Measurements from ENCODE around the gene SPRED3. TPM values are rescaled to one million over a fixed set of nuclear protein-coding genes. Genes with fewer than 3 reads are reported as not detected.
A peak's percentile ranks its signal among the peaks of the same experiment; 100 is the strongest.
"Not testable (repeated sequence)": the region's sequence is repeated elsewhere in the genome, so short reads cannot be mapped to it uniquely, and the experiment has no call there.

SPRED3 gene
- polyA plus RNA-seq, 4 donors: 0.85 to 2.7 (median 1.8) TPM

DNA sequence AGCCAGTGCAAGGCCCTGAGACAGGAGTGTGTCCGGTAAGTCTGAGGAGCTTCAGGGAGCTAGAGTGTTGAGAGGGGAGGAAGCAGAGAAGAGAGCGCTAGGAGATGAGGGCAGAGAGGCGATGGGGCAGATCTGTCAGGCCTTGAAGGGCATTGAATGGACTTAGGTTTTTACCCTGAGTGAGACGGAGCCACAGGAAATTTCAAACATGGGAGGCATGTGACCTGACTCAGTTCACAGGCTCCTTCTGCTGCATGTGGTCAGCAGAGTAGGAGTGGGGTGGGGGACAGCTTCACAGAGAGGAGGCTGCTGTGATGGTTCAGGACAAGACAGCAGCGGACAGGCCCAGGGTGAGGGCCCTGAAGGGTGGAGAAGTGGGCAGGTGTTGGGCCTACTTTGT is 11.9 kb downstream of the SPRED3 start:
- peaks cover 0 to 9% (median 0%) of the 10 kb centered on the region in 3 donors for H3K36me3 ChIP-seq (ENCODE audit: control insufficient read depth in 3 of 3, insufficient read depth in 2 of 3, low read depth in 1 of 3, low read length in 3 of 3)
- H3K4me1 ChIP-seq (ENCODE audit: control insufficient read depth in 3 of 3, insufficient read depth in 2 of 3, low read depth in 1 of 3, low read length in 2 of 3): peaks cover 0 to 4% (median 0%) of the 10 kb centered on the region in 3 donors
- DNase-seq (no peak), FAIRE-seq (no peak)
- H3K9me3 ChIP-seq (ENCODE audit: control insufficient read depth in 2 of 2, insufficient read depth in 1 of 2, low read depth in 1 of 2, low read length in 1 of 2): no peaks in the 10 kb centered on the region
- peaks cover 2 to 31% (median 4%) of the 10 kb centered on the region in 3 donors for H3K27me3 ChIP-seq (ENCODE audit: control insufficient read depth in 3 of 3, insufficient read depth in 3 of 3, low read length in 3 of 3)
- no peak overlapping the region for H3K4me3 ChIP-seq (ENCODE audit: low read depth in 1 of 3, low read length in 3 of 3)
- no peak overlapping the region for H3K27ac ChIP-seq (ENCODE audit: low read depth in 1 of 3, low read length in 2 of 3)
- 74 to 90% (median 88%) methylated on average over 5 of the region's 5 CpGs for WGBS, 3 donors

DNA sequence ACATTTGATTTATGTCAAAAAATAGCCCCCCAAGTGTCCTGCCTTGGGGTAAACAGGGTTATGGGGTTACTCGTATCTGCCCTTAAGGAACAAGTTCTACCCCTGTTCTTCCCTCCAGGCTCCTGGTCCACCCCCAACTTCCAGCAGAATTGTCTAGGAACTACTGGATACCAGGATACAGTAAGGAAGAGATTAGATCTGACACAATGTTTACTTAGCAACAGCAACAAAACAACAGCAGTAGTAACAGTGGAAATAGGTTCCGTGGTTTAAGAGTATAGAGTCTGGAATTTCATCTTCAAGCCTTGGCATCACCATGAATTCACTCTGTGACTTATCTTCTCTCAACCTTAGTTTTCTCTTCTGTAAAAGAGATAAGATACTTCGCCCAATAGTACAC is 12.7 kb downstream of the SPRED3 start:
- FAIRE-seq (no peak), DNase-seq (peak in 1 of 2 donors; percentile 34)
- Histone ChIP-seq H3K9me3 (ENCODE audit: control insufficient read depth in 2 of 2, insufficient read depth in 1 of 2, low read depth in 1 of 2, low read length in 1 of 2) (no peaks in the 10 kb centered on the region), H3K36me3 (ENCODE audit: control insufficient read depth in 3 of 3, insufficient read depth in 2 of 3, low read depth in 1 of 3, low read length in 3 of 3) (peaks cover 0 to 13% (median 0%) of the 10 kb centered on the region in 3 donors), H3K27me3 (ENCODE audit: control insufficient read depth in 3 of 3, insufficient read depth in 3 of 3, low read length in 3 of 3) (peaks cover 0 to 29% (median 4%) of the 10 kb centered on the region in 3 donors), H3K4me3 (ENCODE audit: low read depth in 1 of 3, low read length in 3 of 3) (no peak overlapping the region), H3K27ac (ENCODE audit: low read depth in 1 of 3, low read length in 2 of 3) (no peak overlapping the region), H3K4me1 (ENCODE audit: control insufficient read depth in 3 of 3, insufficient read depth in 2 of 3, low read depth in 1 of 3, low read length in 2 of 3) (peaks cover 0 to 3% (median 0%) of the 10 kb centered on the region in 3 donors)
- 47 to 63% (median 53%) methylated on average over 3 of the region's 3 CpGs for WGBS, 3 donors

GRCh38 chr19:38402623-38402966 is 14.1 kb downstream of the SPRED3 start:
- H3K9me3 ChIP-seq (ENCODE audit: control insufficient read depth in 2 of 2, insufficient read depth in 1 of 2, low read depth in 1 of 2, low read length in 1 of 2): no peaks in the 10 kb centered on the region
- FAIRE-seq (no peak), DNase-seq (no peak)
- H3K36me3 ChIP-seq (ENCODE audit: control insufficient read depth in 3 of 3, insufficient read depth in 2 of 3, low read depth in 1 of 3, low read length in 3 of 3): peaks cover 0 to 26% (median 3%) of the 10 kb centered on the region in 3 donors
- no peaks in the 10 kb centered on the region for H3K4me1 ChIP-seq (ENCODE audit: control insufficient read depth in 3 of 3, insufficient read depth in 2 of 3, low read depth in 1 of 3, low read length in 2 of 3)
- peak overlapping the region in 2 of 3 donors; percentile 4 to 82 for H3K27ac ChIP-seq (ENCODE audit: low read depth in 1 of 3, low read length in 2 of 3)
- peaks cover 0 to 15% (median 0%) of the 10 kb centered on the region in 3 donors for H3K27me3 ChIP-seq (ENCODE audit: control insufficient read depth in 3 of 3, insufficient read depth in 3 of 3, low read length in 3 of 3)
- 1 to 4% (median 3%) methylated on average over 18 of the region's 18 CpGs for WGBS, 3 donors
- peak overlapping the region in 2 of 3 donors; percentile 23 to 34 for H3K4me3 ChIP-seq (ENCODE audit: low read depth in 1 of 3, low read length in 3 of 3)

DNA sequence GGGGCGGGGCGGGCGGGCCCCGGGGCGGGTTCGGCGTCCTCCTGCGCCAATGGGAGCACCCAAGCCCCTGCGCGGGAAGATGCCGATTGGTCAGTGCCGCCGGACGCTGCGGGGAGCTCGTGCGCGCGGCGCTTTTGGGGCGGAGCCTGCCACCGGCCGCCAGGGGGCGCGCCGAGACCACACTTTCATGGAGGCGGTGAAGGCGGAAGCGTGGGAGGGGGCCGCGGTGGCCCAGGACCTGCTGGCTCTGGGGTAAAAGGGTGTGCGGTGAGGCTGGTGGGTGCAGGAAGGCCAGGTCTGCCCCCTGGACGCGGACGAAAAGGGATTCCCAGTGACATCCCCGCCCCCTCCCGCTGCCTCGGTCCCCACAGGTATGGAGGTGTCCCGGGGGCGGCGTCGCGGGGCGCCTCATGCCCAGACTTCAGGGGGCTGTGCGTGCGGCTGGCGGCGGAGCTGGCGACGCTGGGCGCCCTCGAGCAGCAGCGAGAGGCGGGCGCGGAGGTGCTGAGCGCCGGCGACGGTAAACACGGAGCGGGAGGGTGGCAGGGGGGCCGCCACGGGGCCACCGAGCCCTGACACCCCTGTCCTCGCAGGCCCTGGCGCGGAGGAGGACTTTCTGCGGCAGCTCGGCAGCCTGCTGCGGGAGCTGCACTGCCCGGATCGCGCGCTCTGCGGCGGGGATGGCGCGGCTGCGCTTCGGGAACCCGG is 14.6 kb downstream of the SPRED3 start, which contains the start of gene FAM98C:
TSS of gene FAM98C (plus strand) at position 127 of the 708 bp plus-strand sequence. CDS start at position 188, 61 bp downstream.
- Histone ChIP-seq H3K4me1 (ENCODE audit: control insufficient read depth in 3 of 3, insufficient read depth in 2 of 3, low read depth in 1 of 3, low read length in 2 of 3) (no peaks in the 10 kb centered on the region), H3K27me3 (ENCODE audit: control insufficient read depth in 3 of 3, insufficient read depth in 3 of 3, low read length in 3 of 3) (peaks cover 0 to 10% (median 0%) of the 10 kb centered on the region in 3 donors), H3K4me3 (ENCODE audit: low read depth in 1 of 3, low read length in 3 of 3) (peak within 1 kb of the TSS; percentile 86 to 96 (median 86)), H3K36me3 (ENCODE audit: control insufficient read depth in 3 of 3, insufficient read depth in 2 of 3, low read depth in 1 of 3, low read length in 3 of 3) (peaks cover 0 to 29% (median 3%) of the 10 kb centered on the region in 3 donors), H3K9me3 (ENCODE audit: control insufficient read depth in 2 of 2, insufficient read depth in 1 of 2, low read depth in 1 of 2, low read length in 1 of 2) (no peaks in the 10 kb centered on the region), H3K27ac (ENCODE audit: low read depth in 1 of 3, low read length in 2 of 3) (peak within 1 kb of the TSS; percentile 72 to 93 (median 73))
- peak; percentile 98 to 99 for DNase-seq
- no peak for FAIRE-seq
- WGBS, 3 donors: 0 to 1% (median 0%) methylated on average over 69 to 82 of the region's 82 CpGs

GRCh38 chr19:38404858-38405257 is 16.4 kb downstream of the SPRED3 start:
- no peak overlapping the region for H3K27ac ChIP-seq (ENCODE audit: low read depth in 1 of 3, low read length in 2 of 3)
- WGBS, 3 donors: 94 to 98% (median 95%) methylated on average over 6 of the region's 6 CpGs

DNA sequence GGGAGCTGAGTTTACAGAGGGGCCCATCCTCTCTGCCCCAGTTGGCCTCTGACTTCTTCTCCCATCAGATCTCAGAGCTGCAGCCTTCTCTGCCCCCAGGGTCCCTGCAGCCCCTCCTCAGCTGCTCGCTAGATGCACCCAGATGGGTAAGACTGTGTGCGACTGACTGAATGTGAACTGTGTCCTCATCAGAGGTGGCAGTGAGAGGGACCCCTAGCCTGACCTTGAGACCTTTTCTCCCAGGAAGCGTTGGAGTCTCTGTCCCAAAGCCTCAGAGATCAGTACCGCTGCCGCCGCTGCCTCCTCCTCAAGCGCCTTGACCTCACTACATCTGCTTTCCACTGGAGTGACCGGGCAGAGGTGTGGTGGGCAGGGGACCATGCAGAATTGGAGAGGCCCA is 16.8 kb downstream of the SPRED3 start:
- no peak for FAIRE-seq

More at GRCh38 chr19:38404858-38405257, 16.4 kb downstream of the SPRED3 start:
- DNase-seq: no peak
- FAIRE-seq: no peak
- no peaks in the 10 kb centered on the region for H3K9me3 ChIP-seq (ENCODE audit: control insufficient read depth in 2 of 2, insufficient read depth in 1 of 2, low read depth in 1 of 2, low read length in 1 of 2)
- H3K4me1 ChIP-seq (ENCODE audit: control insufficient read depth in 3 of 3, insufficient read depth in 2 of 3, low read depth in 1 of 3, low read length in 2 of 3): no peaks in the 10 kb centered on the region
- peaks cover 0 to 37% (median 3%) of the 10 kb centered on the region in 3 donors for H3K36me3 ChIP-seq (ENCODE audit: control insufficient read depth in 3 of 3, insufficient read depth in 2 of 3, low read depth in 1 of 3, low read length in 3 of 3)
- peaks cover 0 to 5% (median 0%) of the 10 kb centered on the region in 3 donors for H3K27me3 ChIP-seq (ENCODE audit: control insufficient read depth in 3 of 3, insufficient read depth in 3 of 3, low read length in 3 of 3)
- H3K4me3 ChIP-seq (ENCODE audit: low read depth in 1 of 3, low read length in 3 of 3): no peak overlapping the region

DNA sequence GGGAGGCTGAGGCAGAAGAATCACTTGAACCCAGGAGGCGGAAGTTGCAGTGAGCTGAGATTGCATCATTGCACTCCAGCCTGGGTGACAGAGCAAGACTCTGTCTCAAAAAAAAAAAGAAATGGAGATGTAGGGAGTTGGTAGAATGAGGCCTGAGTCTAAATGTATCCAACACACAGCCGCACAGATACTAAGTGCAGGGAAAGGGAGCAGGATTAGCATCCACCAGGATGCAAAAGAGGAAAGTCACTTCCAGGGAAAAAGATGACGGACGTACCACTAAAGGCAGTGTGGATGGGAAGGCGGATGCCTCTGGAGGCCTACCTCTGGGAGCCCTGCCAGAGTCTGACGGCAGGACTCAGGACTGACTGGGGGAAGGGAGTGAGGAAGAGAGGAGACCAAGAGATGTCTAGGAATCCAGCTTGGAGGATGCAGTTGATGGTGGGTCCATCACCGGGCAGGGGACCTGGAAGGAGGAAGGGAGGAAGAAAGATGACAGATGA is 21.2 kb downstream of the SPRED3 start:
- H3K4me1 ChIP-seq (ENCODE audit: control insufficient read depth in 3 of 3, insufficient read depth in 2 of 3, low read depth in 1 of 3, low read length in 2 of 3): no peaks in the 10 kb centered on the region
- H3K9me3 ChIP-seq (ENCODE audit: control insufficient read depth in 2 of 2, insufficient read depth in 1 of 2, low read depth in 1 of 2, low read length in 1 of 2): no peaks in the 10 kb centered on the region
- WGBS, 3 donors: 50 to 56% (median 52%) methylated on average over 7 of the region's 7 CpGs
- H3K4me3 ChIP-seq (ENCODE audit: low read depth in 1 of 3, low read length in 3 of 3): no peak overlapping the region
- FAIRE-seq (no peak), DNase-seq (no peak)
- peaks cover 0 to 2% (median 0%) of the 10 kb centered on the region in 3 donors for H3K27me3 ChIP-seq (ENCODE audit: control insufficient read depth in 3 of 3, insufficient read depth in 3 of 3, low read length in 3 of 3)
- H3K27ac ChIP-seq (ENCODE audit: low read depth in 1 of 3, low read length in 2 of 3): no peak overlapping the region
- H3K36me3 ChIP-seq (ENCODE audit: control insufficient read depth in 3 of 3, insufficient read depth in 2 of 3, low read depth in 1 of 3, low read length in 3 of 3): peaks cover 0 to 36% (median 3%) of the 10 kb centered on the region in 3 donors

More for the DNA sequence above, 16.8 kb downstream of the SPRED3 start:
- Histone ChIP-seq H3K27ac (ENCODE audit: low read depth in 1 of 3, low read length in 2 of 3) (no peak overlapping the region), H3K9me3 (ENCODE audit: control insufficient read depth in 2 of 2, insufficient read depth in 1 of 2, low read depth in 1 of 2, low read length in 1 of 2) (no peaks in the 10 kb centered on the region), H3K4me1 (ENCODE audit: control insufficient read depth in 3 of 3, insufficient read depth in 2 of 3, low read depth in 1 of 3, low read length in 2 of 3) (no peaks in the 10 kb centered on the region), H3K36me3 (ENCODE audit: control insufficient read depth in 3 of 3, insufficient read depth in 2 of 3, low read depth in 1 of 3, low read length in 3 of 3) (peaks cover 0 to 37% (median 3%) of the 10 kb centered on the region in 3 donors), H3K4me3 (ENCODE audit: low read depth in 1 of 3, low read length in 3 of 3) (no peak overlapping the region), H3K27me3 (ENCODE audit: control insufficient read depth in 3 of 3, insufficient read depth in 3 of 3, low read length in 3 of 3) (peaks cover 0 to 3% (median 0%) of the 10 kb centered on the region in 3 donors)
- DNase-seq: no peak
- WGBS, 3 donors: 95 to 96% (median 95%) methylated on average over 8 of the region's 8 CpGs

DNA sequence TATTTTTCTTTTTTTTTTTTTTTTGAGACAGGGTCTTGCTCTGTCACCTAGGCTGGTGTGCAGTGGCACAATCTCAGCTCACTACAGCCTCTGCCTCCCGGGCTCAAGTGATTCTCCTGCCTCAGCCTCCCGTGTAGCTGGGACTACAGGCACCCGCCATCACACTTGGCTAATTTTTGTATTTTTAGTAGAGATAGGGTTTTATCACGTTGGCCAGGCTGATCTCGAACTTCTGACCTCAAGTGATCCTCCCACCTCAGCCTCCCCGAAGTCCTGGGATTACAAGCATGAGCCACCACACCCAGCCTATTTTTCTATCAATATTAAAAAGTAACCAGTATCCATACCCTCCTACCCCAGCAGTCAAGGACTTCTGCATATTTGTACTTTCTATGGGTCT is 21.9 kb downstream of the SPRED3 start:
- DNase-seq; H3K4me1 ChIP-seq (ENCODE audit: control insufficient read depth in 3 of 3, insufficient read depth in 2 of 3, low read depth in 1 of 3, low read length in 2 of 3); H3K4me3 ChIP-seq (ENCODE audit: low read depth in 1 of 3, low read length in 3 of 3); H3K27me3 ChIP-seq (ENCODE audit: control insufficient read depth in 3 of 3, insufficient read depth in 3 of 3, low read length in 3 of 3); FAIRE-seq; H3K27ac ChIP-seq (ENCODE audit: low read depth in 1 of 3, low read length in 2 of 3); H3K9me3 ChIP-seq (ENCODE audit: control insufficient read depth in 2 of 2, insufficient read depth in 1 of 2, low read depth in 1 of 2, low read length in 1 of 2): not testable (repeated sequence)
- H3K36me3 ChIP-seq (ENCODE audit: control insufficient read depth in 3 of 3, insufficient read depth in 2 of 3, low read depth in 1 of 3, low read length in 3 of 3): peaks cover 0 to 28% (median 3%) of the 10 kb centered on the region in 3 donors
- WGBS, 3 donors: 52 to 78% (median 64%) methylated on average over 6 of the region's 6 CpGs
